ENCODE measurements around the gene FOXD1. TPM values are rescaled to one million over a fixed set of nuclear protein-coding genes. Genes with fewer than 3 reads are reported as not detected.
A peak's percentile ranks its signal among the peaks of the same experiment; 100 is the strongest.

The FOXD1 gene
- total RNA-seq, 2 experiments from 2014 or later = 0.99 to 1.5 TPM

DNA sequence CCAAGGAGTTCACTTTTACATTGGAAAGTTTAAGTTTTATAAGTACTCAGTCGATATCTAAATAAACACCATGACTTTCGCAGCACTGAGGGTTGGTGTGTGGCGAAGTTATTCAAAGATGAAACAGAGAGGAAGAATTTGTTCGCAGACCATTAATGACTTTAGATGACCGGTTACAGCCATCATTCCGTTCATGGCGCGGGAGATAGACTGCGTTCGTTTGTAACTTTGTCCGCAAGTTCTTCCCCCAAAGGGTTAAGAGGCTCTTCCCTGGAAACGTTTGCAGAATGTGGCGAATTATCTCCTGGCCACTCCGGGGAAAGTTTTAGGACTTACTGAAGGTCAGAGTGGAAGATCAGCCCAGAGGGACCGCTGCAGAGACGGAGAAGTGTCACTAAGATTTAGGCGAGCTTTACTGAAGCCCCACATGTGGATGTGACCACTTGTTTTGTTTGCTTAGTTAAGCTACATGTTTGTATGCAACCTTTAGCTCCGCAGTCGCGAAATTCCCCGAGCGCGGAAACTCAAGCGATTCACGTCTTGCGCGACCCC, 2.2 kb upstream of the FOXD1 start:
- H3K36me3 Mint-ChIP-seq (ENCODE audit: low read depth) = no peaks in the 10 kb centered on the region
- peaks cover 13% of the 10 kb centered on the region for H3K4me1 Mint-ChIP-seq (ENCODE audit: low read depth)
- no peak overlapping the region for H3K4me3 Mint-ChIP-seq
- ATAC-seq = no peak
- POLR2A ChIA-PET = no interaction called here
- no peak for DNase-seq
- no peaks in the 10 kb centered on the region for H3K9me3 Mint-ChIP-seq
- CTCF ChIA-PET = interaction anchor here (0.8 to 2.4 kb wide), 35 partner anchors 9 to 367 kb away, joined by 3 to 26 read pairs (median 4); no protein-coding TSS in a partner anchor
- no peak overlapping the region for H3K27ac Mint-ChIP-seq
- intact Hi-C loops (cut with micrococcal nuclease) = loop anchor here (5.0 kb wide), 2 partner anchors 218 to 233 kb away; no protein-coding TSS in a partner anchor
- TF ChIP-seq, protein P1, sequence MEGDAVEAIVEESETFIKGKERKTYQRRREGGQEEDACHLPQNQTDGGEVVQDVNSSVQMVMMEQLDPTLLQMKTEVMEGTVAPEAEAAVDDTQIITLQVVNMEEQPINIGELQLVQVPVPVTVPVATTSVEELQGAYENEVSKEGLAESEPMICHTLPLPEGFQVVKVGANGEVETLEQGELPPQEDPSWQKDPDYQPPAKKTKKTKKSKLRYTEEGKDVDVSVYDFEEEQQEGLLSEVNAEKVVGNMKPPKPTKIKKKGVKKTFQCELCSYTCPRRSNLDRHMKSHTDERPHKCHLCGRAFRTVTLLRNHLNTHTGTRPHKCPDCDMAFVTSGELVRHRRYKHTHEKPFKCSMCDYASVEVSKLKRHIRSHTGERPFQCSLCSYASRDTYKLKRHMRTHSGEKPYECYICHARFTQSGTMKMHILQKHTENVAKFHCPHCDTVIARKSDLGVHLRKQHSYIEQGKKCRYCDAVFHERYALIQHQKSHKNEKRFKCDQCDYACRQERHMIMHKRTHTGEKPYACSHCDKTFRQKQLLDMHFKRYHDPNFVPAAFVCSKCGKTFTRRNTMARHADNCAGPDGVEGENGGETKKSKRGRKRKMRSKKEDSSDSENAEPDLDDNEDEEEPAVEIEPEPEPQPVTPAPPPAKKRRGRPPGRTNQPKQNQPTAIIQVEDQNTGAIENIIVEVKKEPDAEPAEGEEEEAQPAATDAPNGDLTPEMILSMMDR (IDR thresholded peaks at IDR 0.05) = no peak
- peaks cover 61% of the 10 kb centered on the region for H3K27me3 Mint-ChIP-seq

DNA sequence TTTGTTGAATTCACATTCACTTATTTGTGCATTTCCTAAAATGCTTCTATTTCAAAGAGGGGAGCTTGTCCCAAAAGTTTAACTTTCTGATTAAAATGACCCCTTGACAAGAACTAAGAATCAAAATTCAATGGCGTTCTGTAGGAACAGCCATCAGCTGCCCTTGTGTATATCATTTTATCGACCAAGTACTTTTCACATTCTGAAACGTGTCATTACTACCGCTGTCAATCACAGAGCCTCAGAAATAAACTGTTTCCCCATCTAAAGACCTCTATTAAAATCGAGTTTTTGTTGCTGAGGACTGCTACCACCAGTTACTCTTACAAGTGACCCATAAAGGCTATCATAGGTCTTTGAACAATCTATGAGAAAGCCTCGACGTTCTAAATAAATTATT, 1.6 kb upstream of the FOXD1 start:
- Mint-ChIP-seq H3K9me3 (no peaks in the 10 kb centered on the region), H3K27me3 (peaks cover 61% of the 10 kb centered on the region), H3K4me1 (ENCODE audit: low read depth) (peaks cover 13% of the 10 kb centered on the region), H3K27ac (no peak overlapping the region), H3K4me3 (no peak overlapping the region), H3K36me3 (ENCODE audit: low read depth) (no peaks in the 10 kb centered on the region)
- TF ChIP-seq, protein P1 (IDR thresholded peaks at IDR 0.05) = no peak
- no peak for DNase-seq
- intact Hi-C loops (cut with micrococcal nuclease) = loop anchor here (5.0 kb wide), 2 partner anchors 218 to 233 kb away; no protein-coding TSS in a partner anchor
- ChIA-PET CTCF (interaction anchor here (0.7 to 2.4 kb wide), 6 partner anchors 9 to 234 kb away, joined by 3 to 26 read pairs (median 4); no protein-coding TSS in a partner anchor), POLR2A (no interaction called here)
- no peak for ATAC-seq

DNA sequence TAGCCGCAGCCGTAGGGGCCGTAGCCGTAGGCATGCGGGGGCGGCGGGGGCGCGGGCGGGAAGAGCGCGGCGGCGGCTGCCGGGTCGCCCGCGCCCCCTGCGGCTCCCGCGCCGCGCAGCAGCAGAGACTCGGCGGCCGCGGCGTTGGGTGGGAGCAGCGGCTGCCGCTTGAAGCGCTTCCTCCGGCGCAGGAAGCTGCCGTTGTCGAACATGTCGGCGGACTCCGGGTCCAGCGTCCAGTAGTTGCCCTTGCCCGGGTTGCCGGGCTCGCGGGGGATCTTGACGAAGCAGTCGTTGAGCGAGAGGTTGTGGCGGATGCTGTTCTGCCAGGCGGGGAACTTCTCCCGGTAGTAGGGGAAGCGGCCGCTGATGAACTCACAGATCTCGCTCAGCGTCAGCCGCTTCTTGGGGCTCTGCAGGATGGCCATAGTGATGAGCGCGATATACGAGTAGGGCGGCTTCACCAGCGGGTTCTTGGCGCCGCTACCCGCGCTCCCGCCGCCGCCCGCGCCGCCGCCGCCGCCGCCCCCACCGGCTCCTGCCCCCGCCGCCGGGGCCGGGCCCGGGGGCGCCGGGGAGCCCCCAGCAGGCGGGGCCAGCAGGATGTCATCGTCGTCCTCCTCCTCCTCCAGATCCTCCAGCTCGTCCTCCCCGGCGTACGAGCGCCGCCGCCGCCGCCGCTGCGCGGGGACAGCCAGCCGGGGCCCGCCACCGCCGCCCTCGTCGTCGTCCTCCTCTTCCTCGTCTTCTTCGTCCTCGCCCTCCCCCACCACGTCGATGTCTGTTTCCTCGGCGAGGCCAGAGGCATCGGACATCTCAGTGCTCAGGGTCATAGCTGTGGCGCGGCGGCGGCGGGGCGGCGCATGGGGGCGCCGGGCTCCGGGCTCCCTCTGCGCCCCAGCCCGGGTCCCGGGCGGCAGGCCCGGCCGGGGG, 781 bp downstream of the FOXD1 start:
- Mint-ChIP-seq H3K27ac (no peak overlapping the region), H3K4me1 (ENCODE audit: low read depth) (peaks cover 15% of the 10 kb centered on the region), H3K27me3 (peaks cover 69% of the 10 kb centered on the region), H3K36me3 (ENCODE audit: low read depth) (peaks cover 3% of the 10 kb centered on the region), H3K4me3 (peak overlapping the region; percentile 78), H3K9me3 (no peaks in the 10 kb centered on the region)
- ChIA-PET CTCF (interaction anchor here (0.6 to 1.8 kb wide), 8 partner anchors 8 to 516 kb away, joined by 3 to 8 read pairs (median 4); no protein-coding TSS in a partner anchor), POLR2A (interaction anchor here (0.7 to 1.5 kb wide), 3 partner anchors 65 to 380 kb away, joined by 3 to 4 read pairs (median 3); no protein-coding TSS in a partner anchor)
- ATAC-seq = peak; percentile 58
- peak; percentile 63 for DNase-seq
- intact Hi-C loops (cut with micrococcal nuclease) = loop anchor here (2.0 to 5.0 kb wide), 2 partner anchors 65 to 147 kb away; no protein-coding TSS in a partner anchor
- TF ChIP-seq, protein P1 (IDR thresholded peaks at IDR 0.05) = no peak

- CTCF ChIA-PET = interaction anchor here (1.0 to 1.8 kb wide), 4 partner anchors 9 to 233 kb away, joined by 3 to 8 read pairs (median 4); no protein-coding TSS in a partner anchor
- DNase-seq = no peak
Observed at GRCh38 chr5:73446631-73447529, 1.7 kb downstream of the FOXD1 start.

More at GRCh38 chr5:73446631-73447529, 1.7 kb downstream of the FOXD1 start:
- POLR2A ChIA-PET = interaction anchor here (0.7 to 1.5 kb wide), 2 partner anchors 64 to 379 kb away, joined by 3 read pairs; no protein-coding TSS in a partner anchor
- Mint-ChIP-seq H3K4me1 (ENCODE audit: low read depth) (peaks cover 15% of the 10 kb centered on the region), H3K27ac (no peak overlapping the region), H3K27me3 (peaks cover 69% of the 10 kb centered on the region), H3K36me3 (ENCODE audit: low read depth) (peaks cover 3% of the 10 kb centered on the region), H3K4me3 (peak overlapping the region; percentile 66), H3K9me3 (no peaks in the 10 kb centered on the region)
- ATAC-seq = peak; percentile 18
- intact Hi-C loops (cut with micrococcal nuclease) = loop anchor here (2.0 to 5.0 kb wide), 2 partner anchors 65 to 146 kb away; no protein-coding TSS in a partner anchor
- TF ChIP-seq, protein P1 (IDR thresholded peaks at IDR 0.05) = no peak
